Suprapubic skin (tissue), 4 donors: Measurements from ENCODE around the gene PTPRM. TPM values are rescaled to one million over a fixed set of nuclear protein-coding genes. Genes with fewer than 3 reads are reported as not detected.

Experiments
- DNase-seq, 2 donors: peaks; one replicate each; pipeline ENCODE4 v3.0.0-alpha.2; 2019; ENCODE audit warnings: low spot score in 2 of 2
- H3K27ac ChIP-seq: fragments of 200-600 bp; sonication (generic); one replicate; pipeline ENCODE4 v1.5.1; 2019
- H3K27me3 ChIP-seq: fragments of 200-600 bp; sonication (generic); one replicate; pipeline ENCODE4 v1.5.1; 2019
- H3K36me3 ChIP-seq: fragments of 200-600 bp; sonication (generic); one replicate; pipeline ENCODE4 v1.5.1; 2019
- H3K4me1 ChIP-seq: fragments of 200-600 bp; sonication (generic); one replicate; pipeline ENCODE4 v1.5.1; 2019
- H3K4me3 ChIP-seq: fragments of 200-600 bp; sonication (generic); one replicate; pipeline ENCODE4 v1.5.1; 2019; ENCODE audit warnings: mild to moderate bottlenecking
- H3K9me3 ChIP-seq: fragments of 200-600 bp; sonication (generic); one replicate; pipeline ENCODE4 v1.5.1; 2019
- EP300 ChIP-seq: sonication (generic); formaldehyde crosslinking; IDR thresholded peaks from one replicate; pipeline ENCODE4 v1.6.1; 2017; ENCODE audit warnings: antibody characterized with exemption
- POLR2A ChIP-seq, 2 donors: fragments of 450-650 bp; IDR thresholded peaks; one replicate each; pipeline ENCODE4 v1.6.1; 2017; ENCODE audit warnings: antibody characterized with exemption in 2 of 2, mild to moderate bottlenecking in 2 of 2, moderate library complexity in 2 of 2
- POLR2AphosphoS5 ChIP-seq, 3 donors: sonication (generic); formaldehyde crosslinking; IDR thresholded peaks; one replicate each; pipeline ENCODE4 v1.6.1; 2017; ENCODE audit warnings: antibody characterized with exemption in 3 of 3
- WGBS: methylation state at CpG from one replicate; pipeline ENCODE4 v1.1.5; 2018; 5-methylcytosine and 5-hydroxymethylcytosine counted together
- total RNA-seq, 4 donors: library from RNA; depleted of rRNA; stranded (reverse); fragments of >200 nt; gene quantifications; one replicate each; pipeline ENCODE4 v1.1.0, GENCODE V29; 2016
- TF ChIP-seq, protein P1 (sequence below), 2 donors: fragments of 200-600 bp in 1 of 2; fragments of 450-650 bp in 1 of 2; sonication (generic) in 1 of 2; IDR thresholded peaks; one replicate each; pipeline ENCODE4 v1.5.1; 2016 to 2019; ENCODE audit warnings: antibody characterized with exemption in 2 of 2, mild to moderate bottlenecking in 1 of 2, moderate library complexity in 1 of 2

The PTPRM gene
- total RNA-seq, 4 donors from 2014 or later = 19.8 to 73.7 (median 40.0) TPM

DNA sequence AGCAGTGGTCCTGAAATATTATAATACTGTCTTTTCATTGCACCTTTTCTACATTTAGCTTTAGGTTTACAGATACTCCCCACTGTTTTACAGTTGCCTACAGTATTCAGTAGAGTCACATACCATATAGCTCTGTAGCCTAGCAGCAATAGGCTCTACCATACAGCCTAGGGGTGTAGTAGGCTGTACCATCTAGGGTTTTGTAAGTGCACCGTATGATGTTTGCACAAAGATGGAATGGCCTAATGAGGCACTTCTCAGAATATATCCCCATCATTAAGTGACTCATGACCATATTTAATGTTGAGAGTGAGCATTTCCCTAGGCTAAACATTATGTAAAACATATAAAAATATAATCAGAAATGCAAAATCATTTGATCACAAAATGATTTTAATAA, 530.8 kb downstream of the PTPRM start:
- Histone ChIP-seq H3K9me3 (peaks cover 6% of the 10 kb centered on the region), H3K36me3 (peaks cover 9% of the 10 kb centered on the region), H3K27me3 (no peaks in the 10 kb centered on the region), H3K4me1 (no peaks in the 10 kb centered on the region), H3K4me3 (no peak overlapping the region), H3K27ac (no peak overlapping the region)
- 59% methylated on average over 1 of the region's 1 CpG for WGBS
- no peak for DNase-seq
- TF ChIP-seq POLR2A (IDR thresholded peaks at IDR 0.05) (no peak), EP300 (no peak), POLR2AphosphoS5 (IDR thresholded peaks at IDR 0.05) (no peak)
- TF ChIP-seq, protein P1, sequence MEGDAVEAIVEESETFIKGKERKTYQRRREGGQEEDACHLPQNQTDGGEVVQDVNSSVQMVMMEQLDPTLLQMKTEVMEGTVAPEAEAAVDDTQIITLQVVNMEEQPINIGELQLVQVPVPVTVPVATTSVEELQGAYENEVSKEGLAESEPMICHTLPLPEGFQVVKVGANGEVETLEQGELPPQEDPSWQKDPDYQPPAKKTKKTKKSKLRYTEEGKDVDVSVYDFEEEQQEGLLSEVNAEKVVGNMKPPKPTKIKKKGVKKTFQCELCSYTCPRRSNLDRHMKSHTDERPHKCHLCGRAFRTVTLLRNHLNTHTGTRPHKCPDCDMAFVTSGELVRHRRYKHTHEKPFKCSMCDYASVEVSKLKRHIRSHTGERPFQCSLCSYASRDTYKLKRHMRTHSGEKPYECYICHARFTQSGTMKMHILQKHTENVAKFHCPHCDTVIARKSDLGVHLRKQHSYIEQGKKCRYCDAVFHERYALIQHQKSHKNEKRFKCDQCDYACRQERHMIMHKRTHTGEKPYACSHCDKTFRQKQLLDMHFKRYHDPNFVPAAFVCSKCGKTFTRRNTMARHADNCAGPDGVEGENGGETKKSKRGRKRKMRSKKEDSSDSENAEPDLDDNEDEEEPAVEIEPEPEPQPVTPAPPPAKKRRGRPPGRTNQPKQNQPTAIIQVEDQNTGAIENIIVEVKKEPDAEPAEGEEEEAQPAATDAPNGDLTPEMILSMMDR (IDR thresholded peaks at IDR 0.05) = no peak

DNA sequence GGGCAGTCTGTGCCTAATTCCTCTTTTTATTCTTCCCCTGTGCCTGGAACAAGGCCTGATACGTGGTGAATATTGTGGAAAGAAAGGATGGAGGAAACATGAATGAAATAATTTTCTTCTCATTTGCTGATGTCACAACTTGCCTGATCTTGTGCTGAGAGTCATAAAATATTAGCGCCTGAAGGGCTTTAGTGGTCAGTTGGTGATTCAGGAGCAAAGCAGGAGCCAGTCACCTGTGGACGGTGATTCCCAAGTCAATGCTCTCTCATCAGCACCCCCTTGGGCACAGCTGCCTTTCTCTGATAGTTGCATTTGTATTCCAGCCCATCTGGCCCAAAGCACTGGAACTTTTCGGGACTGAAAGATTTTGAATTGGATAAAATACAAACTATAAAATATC, 539.5 kb downstream of the PTPRM start:
- Histone ChIP-seq H3K4me3 (no peak overlapping the region), H3K27me3 (no peaks in the 10 kb centered on the region), H3K36me3 (peaks cover 4% of the 10 kb centered on the region), H3K4me1 (no peaks in the 10 kb centered on the region), H3K27ac (no peak overlapping the region), H3K9me3 (peaks cover 11% of the 10 kb centered on the region)
- TF ChIP-seq EP300 (no peak), POLR2A (IDR thresholded peaks at IDR 0.05) (no peak), POLR2AphosphoS5 (IDR thresholded peaks at IDR 0.05) (no peak)
- TF ChIP-seq, protein P1 (IDR thresholded peaks at IDR 0.05) = no peak
- WGBS = 79% methylated on average over 4 of the region's 4 CpGs
- DNase-seq = no peak

DNA sequence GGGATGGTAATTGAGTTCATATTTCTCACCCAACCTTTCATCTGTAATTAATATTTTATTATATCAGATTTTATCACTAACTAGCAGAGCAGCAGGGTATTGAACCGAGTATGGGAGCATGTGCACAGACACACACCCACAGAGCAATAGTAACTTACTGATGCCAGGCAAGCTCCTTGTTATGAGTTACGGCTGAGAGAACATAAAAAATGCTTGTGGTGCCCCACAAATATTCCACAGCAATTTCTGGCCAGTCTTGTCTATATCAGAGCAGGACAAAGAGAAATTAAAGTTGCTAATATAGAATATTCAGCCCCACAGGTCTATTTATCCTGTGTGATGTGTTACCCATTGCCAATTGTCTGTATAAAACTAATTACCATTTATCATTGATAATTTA, 540.3 kb downstream of the PTPRM start:
- WGBS = 60% methylated on average over 2 of the region's 2 CpGs
- no peaks in the 10 kb centered on the region for H3K4me1 ChIP-seq
- H3K9me3 ChIP-seq = peaks cover 10% of the 10 kb centered on the region
- no peaks in the 10 kb centered on the region for H3K27me3 ChIP-seq
- TF ChIP-seq POLR2A (IDR thresholded peaks at IDR 0.05) (no peak), EP300 (no peak), POLR2AphosphoS5 (IDR thresholded peaks at IDR 0.05) (no peak)
- TF ChIP-seq, protein P1 (IDR thresholded peaks at IDR 0.05) = no peak
- no peak overlapping the region for H3K4me3 ChIP-seq
- no peak overlapping the region for H3K27ac ChIP-seq
- H3K36me3 ChIP-seq = peaks cover 3% of the 10 kb centered on the region
- no peak for DNase-seq

DNA sequence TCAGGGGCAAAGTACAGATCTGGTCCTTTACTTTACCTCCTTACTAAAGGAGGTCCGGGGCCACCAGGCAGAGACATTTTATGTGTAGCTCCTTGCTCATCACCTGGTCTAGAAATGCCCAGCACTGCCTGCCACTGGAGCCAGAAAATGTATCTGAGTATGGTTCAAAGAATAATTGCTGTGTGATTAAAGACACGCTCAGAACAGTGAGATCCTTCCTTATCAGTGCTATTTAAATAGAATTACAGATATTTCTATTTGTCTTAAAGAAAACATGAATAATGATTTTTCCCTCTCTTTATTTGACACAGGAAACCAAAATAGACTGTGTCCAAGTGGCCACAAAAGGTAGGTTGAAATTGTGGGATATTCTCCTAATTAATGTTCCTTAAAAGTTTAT, 547.4 kb downstream of the PTPRM start:
- Histone ChIP-seq H3K4me1 (no peaks in the 10 kb centered on the region), H3K27ac (no peak overlapping the region), H3K36me3 (no peaks in the 10 kb centered on the region), H3K9me3 (no peaks in the 10 kb centered on the region), H3K4me3 (no peak overlapping the region), H3K27me3 (no peaks in the 10 kb centered on the region)
- 90% methylated on average over 2 of the region's 2 CpGs for WGBS
- TF ChIP-seq EP300 (no peak), POLR2AphosphoS5 (IDR thresholded peaks at IDR 0.05) (no peak), POLR2A (IDR thresholded peaks at IDR 0.05) (no peak)
- TF ChIP-seq, protein P1 (IDR thresholded peaks at IDR 0.05) = no peak
- no peak for DNase-seq

DNA sequence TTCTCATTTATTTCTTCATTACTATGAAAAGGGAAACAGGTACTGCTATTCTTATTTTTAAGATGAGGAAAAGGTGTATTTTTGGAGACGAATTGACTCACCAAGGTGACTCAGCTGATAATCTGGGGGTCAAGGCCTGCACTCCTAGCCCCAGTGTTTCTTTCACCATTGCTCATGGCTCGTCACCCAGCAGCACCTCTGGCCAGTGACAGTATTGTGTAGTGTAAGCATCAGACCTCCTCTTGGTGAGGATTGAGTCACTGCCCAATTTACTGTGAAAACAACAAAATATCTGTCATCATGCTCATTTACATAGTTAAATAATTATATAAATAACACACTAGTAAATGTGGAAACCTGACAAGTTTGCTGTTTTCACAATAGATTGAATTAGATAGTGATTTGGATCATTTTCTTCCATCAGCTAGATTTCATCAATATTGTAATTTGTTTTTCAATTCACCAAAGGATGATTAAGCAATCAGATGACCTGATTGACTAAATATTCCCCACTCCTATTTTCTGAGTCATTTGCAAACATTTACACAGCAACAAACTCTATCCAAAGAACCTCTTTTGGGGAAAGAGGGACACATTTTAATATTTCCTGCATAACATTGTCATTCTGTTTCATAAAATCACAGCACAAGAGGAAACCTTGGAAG, 549.4 kb downstream of the PTPRM start:
- H3K27ac ChIP-seq = peak overlapping the region; percentile 21

More for the DNA sequence above, 549.4 kb downstream of the PTPRM start:
- H3K4me3 ChIP-seq = no peak overlapping the region
- no peaks in the 10 kb centered on the region for H3K27me3 ChIP-seq
- no peak for DNase-seq
- WGBS = 90% methylated on average over 2 of the region's 2 CpGs
- TF ChIP-seq POLR2AphosphoS5 (IDR thresholded peaks at IDR 0.05) (no peak), POLR2A (IDR thresholded peaks at IDR 0.05) (no peak), EP300 (no peak)
- TF ChIP-seq, protein P1 (IDR thresholded peaks at IDR 0.05) = no peak
- H3K9me3 ChIP-seq = no peaks in the 10 kb centered on the region
- H3K36me3 ChIP-seq = no peaks in the 10 kb centered on the region
- H3K4me1 ChIP-seq = no peaks in the 10 kb centered on the region
